Measurements from ENCODE around the gene VWC2L.

VWC2L gene

DNA sequence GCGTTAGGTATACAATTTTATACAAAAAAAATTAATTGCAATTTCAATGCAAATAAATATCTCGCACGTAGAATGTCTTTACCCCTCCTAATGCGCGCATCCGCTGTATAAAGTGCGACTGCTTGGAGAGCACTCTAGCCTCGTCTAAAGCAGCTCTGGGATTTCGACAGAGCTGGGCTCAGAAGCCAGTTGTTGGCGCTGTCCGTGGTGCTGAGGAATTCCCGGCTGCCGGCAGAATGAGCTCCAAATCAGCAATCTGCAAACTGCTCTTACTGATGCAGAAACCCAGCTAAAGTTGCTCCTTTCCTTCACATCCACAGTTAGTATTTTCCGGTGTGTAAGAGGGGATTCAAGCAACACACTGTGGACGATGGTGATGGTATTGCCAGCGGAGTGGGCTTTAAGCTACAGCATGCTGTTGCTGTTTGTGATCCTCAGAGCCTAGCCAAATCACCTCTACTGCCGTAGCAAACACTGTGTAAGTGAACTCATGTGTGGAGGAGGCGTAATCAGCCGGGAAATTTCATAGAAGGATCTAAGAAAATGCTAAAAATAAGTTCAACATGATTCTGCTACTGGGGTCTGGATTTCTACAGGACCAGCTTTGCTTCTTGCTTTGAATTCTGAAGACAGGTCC lies at the start of gene VWC2L:
Gene VWC2L, plus strand, starts transcription at position 137 of the 637 bp plus-strand sequence. CDS start 3,140 bp downstream, outside the sequence.
- Mint-ChIP-seq H3K27ac (ENCODE audit: low read depth) (no peak within 1 kb of the TSS), H3K4me1 (no peaks in the 10 kb centered on the region), H3K36me3 (ENCODE audit: insufficient read depth) (no peaks in the 10 kb centered on the region), H3K27me3 (no peaks in the 10 kb centered on the region), H3K4me3 (no peak within 1 kb of the TSS), H3K9me3 (no peaks in the 10 kb centered on the region)
- ATAC-seq (replicated peaks; ENCODE audit: extremely low read depth, poor library complexity, severe bottlenecking) (no peak), DNase-seq (ENCODE audit: low spot score in 2 of 2) (no peak)

GRCh38 chr2:214361116-214361515 lies 49.7 kb upstream of the VWC2L start:
- no peak for DNase-seq (ENCODE audit: low spot score in 2 of 2)
- Mint-ChIP-seq H3K9me3 (peaks cover 19% of the 10 kb centered on the region), H3K4me1 (no peaks in the 10 kb centered on the region), H3K27ac (ENCODE audit: low read depth) (no peak overlapping the region), H3K4me3 (no peak overlapping the region), H3K36me3 (ENCODE audit: insufficient read depth) (no peaks in the 10 kb centered on the region), H3K27me3 (no peaks in the 10 kb centered on the region)
- no peak for ATAC-seq (replicated peaks; ENCODE audit: extremely low read depth, poor library complexity, severe bottlenecking)

DNA sequence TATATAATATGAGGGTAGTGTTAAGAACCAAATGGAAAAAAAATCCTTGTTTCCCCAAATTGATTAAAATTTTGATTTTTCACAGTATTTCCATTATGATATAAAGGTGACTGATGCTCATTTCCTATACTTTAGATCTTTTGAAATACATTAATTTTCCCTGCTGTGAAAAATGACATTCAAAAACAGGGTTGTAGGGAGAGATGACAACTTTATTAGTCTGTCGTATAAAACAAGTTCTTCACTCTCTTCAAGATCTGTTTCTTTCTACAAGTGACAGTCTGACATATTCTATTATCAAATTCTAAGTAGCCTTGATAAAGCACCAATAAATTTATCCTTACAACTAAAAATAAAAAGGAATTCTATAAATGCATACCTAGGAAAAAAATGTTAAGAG lies 45.3 kb upstream of the VWC2L start:
- Mint-ChIP-seq H3K4me3 (no peak overlapping the region), H3K4me1 (no peaks in the 10 kb centered on the region), H3K9me3 (peaks cover 12% of the 10 kb centered on the region), H3K27ac (ENCODE audit: low read depth) (no peak overlapping the region), H3K36me3 (ENCODE audit: insufficient read depth) (no peaks in the 10 kb centered on the region), H3K27me3 (no peaks in the 10 kb centered on the region)
- ATAC-seq (replicated peaks; ENCODE audit: extremely low read depth, poor library complexity, severe bottlenecking) (no peak), DNase-seq (ENCODE audit: low spot score in 2 of 2) (no peak)

DNA sequence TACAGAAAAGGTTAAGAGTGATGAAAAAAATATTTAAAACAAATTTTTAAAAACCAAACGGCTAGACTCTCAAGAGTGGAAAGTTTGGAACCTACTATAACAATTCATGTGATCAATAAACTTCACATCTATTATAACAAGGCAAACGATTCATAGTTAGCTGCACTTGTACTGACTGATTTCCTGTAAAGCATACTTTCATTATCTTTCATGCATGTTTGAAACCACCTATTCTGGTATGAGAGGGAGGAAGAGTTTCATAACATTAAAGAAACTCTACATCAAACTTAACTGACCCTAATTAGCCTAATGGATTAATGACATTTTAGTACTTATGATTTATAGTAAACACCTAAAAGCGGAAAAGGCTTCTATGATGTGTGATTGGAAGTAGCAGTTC lies 43.7 kb upstream of the VWC2L start:
- DNase-seq (ENCODE audit: low spot score in 2 of 2): no peak
- ATAC-seq (replicated peaks; ENCODE audit: extremely low read depth, poor library complexity, severe bottlenecking): no peak
- peaks cover 12% of the 10 kb centered on the region for H3K9me3 Mint-ChIP-seq
- no peaks in the 10 kb centered on the region for H3K4me1 Mint-ChIP-seq
- no peaks in the 10 kb centered on the region for H3K36me3 Mint-ChIP-seq (ENCODE audit: insufficient read depth)
- no peak overlapping the region for H3K27ac Mint-ChIP-seq (ENCODE audit: low read depth)
- H3K27me3 Mint-ChIP-seq: no peaks in the 10 kb centered on the region
- no peak overlapping the region for H3K4me3 Mint-ChIP-seq

DNA sequence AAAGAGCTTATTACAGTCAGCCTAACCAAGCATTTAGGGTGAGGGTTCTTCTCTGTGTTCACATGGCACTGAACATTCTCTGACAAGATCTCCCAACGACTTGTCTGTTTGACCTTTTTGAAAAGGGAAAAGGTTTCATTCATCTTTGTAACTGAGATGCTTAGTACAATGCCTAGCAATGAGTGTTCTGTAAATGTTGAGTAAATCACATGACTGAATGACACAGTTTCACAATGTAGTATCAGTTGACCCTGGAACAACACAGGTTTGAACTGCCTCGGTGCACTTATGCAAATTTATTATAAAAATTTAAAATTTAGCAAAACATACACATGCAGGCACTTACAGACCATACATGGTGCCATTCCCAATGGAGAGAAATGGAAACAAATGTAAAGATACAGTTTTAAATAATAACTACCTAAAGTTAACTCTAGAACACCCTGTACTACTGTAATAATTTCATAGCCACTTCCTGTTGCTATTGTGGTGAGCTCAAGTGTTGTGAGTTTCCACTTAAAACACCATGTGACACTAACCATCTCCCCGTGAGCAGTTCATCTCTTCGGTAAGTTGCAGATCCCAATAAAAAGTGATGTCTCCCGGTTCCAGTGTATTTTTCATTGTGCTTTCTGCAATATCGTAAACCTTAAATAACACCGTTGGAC lies 34.1 kb upstream of the VWC2L start:
- H3K27me3 Mint-ChIP-seq: no peaks in the 10 kb centered on the region
- H3K4me1 Mint-ChIP-seq: no peaks in the 10 kb centered on the region
- no peak overlapping the region for H3K4me3 Mint-ChIP-seq
- no peak overlapping the region for H3K27ac Mint-ChIP-seq (ENCODE audit: low read depth)
- ATAC-seq (replicated peaks; ENCODE audit: extremely low read depth, poor library complexity, severe bottlenecking): no peak
- DNase-seq (ENCODE audit: low spot score in 2 of 2): no peak
- peaks cover 5% of the 10 kb centered on the region for H3K9me3 Mint-ChIP-seq
- H3K36me3 Mint-ChIP-seq (ENCODE audit: insufficient read depth): no peaks in the 10 kb centered on the region

GRCh38 chr2:214377286-214377624 lies 33.6 kb upstream of the VWC2L start:
- no peaks in the 10 kb centered on the region for H3K36me3 Mint-ChIP-seq (ENCODE audit: insufficient read depth)
- no peak overlapping the region for H3K27ac Mint-ChIP-seq (ENCODE audit: low read depth)
- ATAC-seq (replicated peaks; ENCODE audit: extremely low read depth, poor library complexity, severe bottlenecking) (no peak), DNase-seq (ENCODE audit: low spot score in 2 of 2) (no peak)
- H3K4me3 Mint-ChIP-seq: no peak overlapping the region
- H3K4me1 Mint-ChIP-seq: no peaks in the 10 kb centered on the region
- peaks cover 5% of the 10 kb centered on the region for H3K9me3 Mint-ChIP-seq
- no peaks in the 10 kb centered on the region for H3K27me3 Mint-ChIP-seq

DNA sequence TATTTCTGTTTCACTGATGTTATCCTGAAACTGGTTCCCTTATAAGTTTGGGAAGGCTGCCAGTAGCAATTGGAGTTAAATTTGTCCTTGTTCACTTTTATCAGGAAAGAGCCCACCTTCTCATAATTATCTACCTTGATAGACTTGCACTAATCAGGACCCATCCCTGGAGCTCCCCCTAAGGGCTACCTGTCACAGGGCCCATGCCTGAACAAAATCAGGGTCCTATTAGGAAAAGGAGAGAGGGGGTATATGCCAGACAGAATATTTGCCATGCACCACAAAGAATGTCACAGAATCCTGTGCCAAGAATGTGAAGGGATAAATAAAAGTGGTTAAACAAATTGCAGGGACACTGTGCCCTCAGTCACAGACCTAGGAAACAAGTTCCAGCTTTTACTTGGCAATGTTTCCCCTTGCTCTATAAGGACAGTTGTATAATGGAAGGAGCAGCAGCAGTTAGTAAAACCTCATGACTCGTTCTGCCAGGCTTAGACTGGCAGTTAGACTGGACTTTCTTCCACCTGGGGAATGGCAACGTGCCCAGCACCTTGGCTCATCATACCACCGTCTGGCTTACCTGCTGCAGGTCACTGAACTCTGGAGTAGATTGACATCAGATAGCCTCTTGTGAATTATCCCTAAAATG lies 32.3 kb upstream of the VWC2L start:
- no peak overlapping the region for H3K4me3 Mint-ChIP-seq
- no peaks in the 10 kb centered on the region for H3K36me3 Mint-ChIP-seq (ENCODE audit: insufficient read depth)
- ATAC-seq (replicated peaks; ENCODE audit: extremely low read depth, poor library complexity, severe bottlenecking): no peak
- H3K27ac Mint-ChIP-seq (ENCODE audit: low read depth): no peak overlapping the region
- H3K9me3 Mint-ChIP-seq: peaks cover 5% of the 10 kb centered on the region
- H3K27me3 Mint-ChIP-seq: no peaks in the 10 kb centered on the region
- H3K4me1 Mint-ChIP-seq: no peaks in the 10 kb centered on the region
- DNase-seq (ENCODE audit: low spot score in 2 of 2): no peak

DNA sequence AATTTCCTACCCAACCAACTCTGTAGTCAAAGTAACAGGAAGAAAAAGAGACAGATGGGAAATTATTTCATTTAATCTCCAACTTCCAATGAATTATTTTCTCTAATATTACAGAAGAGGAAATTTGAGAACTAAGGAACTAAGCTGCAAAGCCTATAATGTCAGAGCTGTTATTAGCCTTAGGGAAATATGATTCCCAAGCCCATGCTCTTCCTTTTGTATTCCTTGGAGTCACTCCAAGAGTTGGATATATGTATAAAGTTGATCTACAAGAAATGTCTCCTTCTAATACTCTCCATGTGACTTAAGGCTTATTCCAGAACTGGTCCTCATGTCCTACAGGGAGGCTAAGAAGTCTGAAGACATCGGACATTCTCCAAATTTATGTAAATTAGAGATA lies 31.6 kb upstream of the VWC2L start:
- no peak for DNase-seq (ENCODE audit: low spot score in 2 of 2)
- no peak for ATAC-seq (replicated peaks; ENCODE audit: extremely low read depth, poor library complexity, severe bottlenecking)
- no peak overlapping the region for H3K4me3 Mint-ChIP-seq

GRCh38 chr2:214380681-214381080 lies 30.2 kb upstream of the VWC2L start:
- no peak for ATAC-seq (replicated peaks; ENCODE audit: extremely low read depth, poor library complexity, severe bottlenecking)
- Mint-ChIP-seq H3K4me3 (no peak overlapping the region), H3K27ac (ENCODE audit: low read depth) (no peak overlapping the region), H3K27me3 (no peaks in the 10 kb centered on the region), H3K4me1 (no peaks in the 10 kb centered on the region), H3K36me3 (ENCODE audit: insufficient read depth) (no peaks in the 10 kb centered on the region), H3K9me3 (peaks cover 5% of the 10 kb centered on the region)
- no peak for DNase-seq (ENCODE audit: low spot score in 2 of 2)

More for the DNA sequence above, 31.6 kb upstream of the VWC2L start:
- Mint-ChIP-seq H3K27ac (ENCODE audit: low read depth) (no peak overlapping the region), H3K36me3 (ENCODE audit: insufficient read depth) (no peaks in the 10 kb centered on the region), H3K27me3 (no peaks in the 10 kb centered on the region), H3K9me3 (peaks cover 5% of the 10 kb centered on the region), H3K4me1 (no peaks in the 10 kb centered on the region)

GRCh38 chr2:214382229-214382628 lies 28.6 kb upstream of the VWC2L start:
- Mint-ChIP-seq H3K27ac (ENCODE audit: low read depth) (no peak overlapping the region), H3K4me1 (no peaks in the 10 kb centered on the region), H3K36me3 (ENCODE audit: insufficient read depth) (no peaks in the 10 kb centered on the region), H3K9me3 (peaks cover 5% of the 10 kb centered on the region), H3K4me3 (no peak overlapping the region), H3K27me3 (no peaks in the 10 kb centered on the region)
- ATAC-seq (replicated peaks; ENCODE audit: extremely low read depth, poor library complexity, severe bottlenecking) (no peak), DNase-seq (ENCODE audit: low spot score in 2 of 2) (no peak)

DNA sequence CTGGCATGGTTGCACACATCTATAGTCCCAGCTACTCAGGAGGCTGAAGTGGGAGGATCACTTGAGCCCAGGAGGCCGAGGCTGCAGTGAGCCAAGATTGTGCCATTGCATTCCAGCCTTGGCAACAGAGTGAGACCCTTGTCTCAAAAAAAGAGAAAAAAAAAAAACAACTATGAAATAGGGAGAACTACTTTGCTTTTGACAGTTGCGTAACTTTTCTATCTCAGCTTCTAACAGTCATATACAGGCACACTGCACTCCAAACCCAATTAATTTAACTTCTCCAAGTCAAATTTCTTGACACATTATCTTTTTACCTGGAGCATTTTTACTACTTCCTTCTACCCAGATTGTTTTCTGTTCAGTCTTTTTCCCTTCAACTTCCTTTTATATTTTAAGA lies 24.1 kb upstream of the VWC2L start:
- Mint-ChIP-seq H3K27ac (ENCODE audit: low read depth) (no peak overlapping the region), H3K36me3 (ENCODE audit: insufficient read depth) (no peaks in the 10 kb centered on the region), H3K4me3 (no peak overlapping the region), H3K4me1 (no peaks in the 10 kb centered on the region), H3K27me3 (no peaks in the 10 kb centered on the region), H3K9me3 (no peaks in the 10 kb centered on the region)
- DNase-seq (ENCODE audit: low spot score in 2 of 2) (no peak), ATAC-seq (replicated peaks; ENCODE audit: extremely low read depth, poor library complexity, severe bottlenecking) (no peak)

- ATAC-seq (replicated peaks; ENCODE audit: extremely low read depth, poor library complexity, severe bottlenecking) (no peak), DNase-seq (ENCODE audit: low spot score in 2 of 2) (no peak)
- Mint-ChIP-seq H3K9me3 (no peaks in the 10 kb centered on the region), H3K27me3 (no peaks in the 10 kb centered on the region), H3K36me3 (ENCODE audit: insufficient read depth) (no peaks in the 10 kb centered on the region), H3K4me3 (no peak overlapping the region), H3K27ac (ENCODE audit: low read depth) (no peak overlapping the region), H3K4me1 (no peaks in the 10 kb centered on the region)
Observed at GRCh38 chr2:214389334-214389733, 21.5 kb upstream of the VWC2L start.

- no peaks in the 10 kb centered on the region for H3K4me1 Mint-ChIP-seq
- H3K9me3 Mint-ChIP-seq: no peaks in the 10 kb centered on the region
- no peaks in the 10 kb centered on the region for H3K36me3 Mint-ChIP-seq (ENCODE audit: insufficient read depth)
- DNase-seq (ENCODE audit: low spot score in 2 of 2): no peak
- no peaks in the 10 kb centered on the region for H3K27me3 Mint-ChIP-seq
- no peak overlapping the region for H3K27ac Mint-ChIP-seq (ENCODE audit: low read depth)
- no peak overlapping the region for H3K4me3 Mint-ChIP-seq
- ATAC-seq (replicated peaks; ENCODE audit: extremely low read depth, poor library complexity, severe bottlenecking): no peak
Observed at GRCh38 chr2:214393796-214394195, 17.1 kb upstream of the VWC2L start.

Data from central memory CD8-positive, alpha-beta T cell (primary cell).